Heart left ventricle (tissue), 13 donors: ENCODE results near the gene GALNT2.

Source experiments
- POLR2A ChIP-seq, 2 donors: fragments of 450-650 bp; IDR thresholded peaks; one replicate each; pipeline ENCODE4 v1.6.1; 2017; ENCODE audit warnings: antibody characterized with exemption in 2 of 2, mild to moderate bottlenecking in 2 of 2, moderate library complexity in 2 of 2
- TF ChIP-seq, protein P1 (sequence below), 12 donors: fragments of 200-600 bp; sonication (generic) in 4 of 12; IDR thresholded peaks; one replicate each; pipeline versions ENCODE4 v1.5.0 to v1.8.0; 2018 to 2022; ENCODE audit warnings: antibody characterized with exemption in 12 of 12, mild to moderate bottlenecking in 5 of 12
- donor health status: ischemic (EF 13 %, LVEDD 7.1; RV severe dilation, severe dysfunction).
- donor health status: DM: no; HTN: yes; CAD: no.
- donor health status: DM: no; HTN: no; CAD: no.
- donor health status: ischemic (EF 25% LVEDD 6.9; RV normal size, moderate dysfunction).
- donor health status: ischemic (EF 25% LVEDD 5.7; RV mildly dilated, moderate dysfunction).
- donor health status: ischemic (EF 35%, LVEDD 5.7; RV mildly dilated, moderate dysfunction).
- donor health status: nonischemic (EF 11% LVEDD 7.7; RV severe dilation, severe dysfunction).
- donor health status: DM: yes; HTN: yes; CAD: no.
- donor health status: PGD.
- donor health status: ischemic (EF 29% LVEDD 5.4; RV normal size, mild dysfunction).
- donor health status: nonischemic (EF 23%, LVEDD 6.1; RV moderate dilation, normal function).

DNA sequence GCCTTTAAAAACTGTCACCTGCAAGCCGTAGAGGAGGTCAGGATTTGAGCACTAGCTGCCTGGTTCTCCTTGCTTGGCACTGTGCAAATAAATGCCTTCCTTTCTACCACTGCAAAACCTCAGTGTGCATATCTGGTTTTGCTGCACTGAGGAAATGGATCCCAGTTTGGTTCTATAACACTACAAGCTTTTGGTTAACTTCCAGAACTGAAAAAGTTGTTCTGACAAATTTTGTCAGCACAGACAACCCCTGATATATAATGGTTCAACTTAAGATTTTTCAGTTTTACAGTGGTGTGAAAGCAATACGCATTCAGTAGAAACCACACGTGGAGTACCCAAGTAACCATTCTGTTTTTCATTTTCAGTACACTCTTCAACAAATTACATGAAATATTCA, 29.8 kb upstream of the GALNT2 start:
- TF ChIP-seq, protein P1, sequence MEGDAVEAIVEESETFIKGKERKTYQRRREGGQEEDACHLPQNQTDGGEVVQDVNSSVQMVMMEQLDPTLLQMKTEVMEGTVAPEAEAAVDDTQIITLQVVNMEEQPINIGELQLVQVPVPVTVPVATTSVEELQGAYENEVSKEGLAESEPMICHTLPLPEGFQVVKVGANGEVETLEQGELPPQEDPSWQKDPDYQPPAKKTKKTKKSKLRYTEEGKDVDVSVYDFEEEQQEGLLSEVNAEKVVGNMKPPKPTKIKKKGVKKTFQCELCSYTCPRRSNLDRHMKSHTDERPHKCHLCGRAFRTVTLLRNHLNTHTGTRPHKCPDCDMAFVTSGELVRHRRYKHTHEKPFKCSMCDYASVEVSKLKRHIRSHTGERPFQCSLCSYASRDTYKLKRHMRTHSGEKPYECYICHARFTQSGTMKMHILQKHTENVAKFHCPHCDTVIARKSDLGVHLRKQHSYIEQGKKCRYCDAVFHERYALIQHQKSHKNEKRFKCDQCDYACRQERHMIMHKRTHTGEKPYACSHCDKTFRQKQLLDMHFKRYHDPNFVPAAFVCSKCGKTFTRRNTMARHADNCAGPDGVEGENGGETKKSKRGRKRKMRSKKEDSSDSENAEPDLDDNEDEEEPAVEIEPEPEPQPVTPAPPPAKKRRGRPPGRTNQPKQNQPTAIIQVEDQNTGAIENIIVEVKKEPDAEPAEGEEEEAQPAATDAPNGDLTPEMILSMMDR (IDR thresholded peaks at IDR 0.05): no peak
- TF ChIP-seq POLR2A (IDR thresholded peaks at IDR 0.05): no peak
